ENCODE results near the gene VAV2. TPM values are rescaled to one million over a fixed set of nuclear protein-coding genes. Genes with fewer than 3 reads are reported as not detected.
"Not testable (repeated sequence)": the region's sequence is repeated elsewhere in the genome, so short reads cannot be mapped to it uniquely, and the experiment has no call there.

VAV2 gene
- total and polyA plus RNA-seq, 12 donors = 3.3 to 96.2 (median 31.2) TPM

GRCh38 chr9:133752739-133753446, 239.2 kb downstream of the VAV2 start:
- Histone ChIP-seq H3K9me3 (replicated peaks in 1 of 3) (no peaks in the 10 kb centered on the region), H3K36me3 (replicated peaks in 1 of 2) (no peaks in the 10 kb centered on the region), H3K27ac (no peak overlapping the region), H3K4me1 (replicated peaks in 1 of 2) (no peaks in the 10 kb centered on the region), H3K27me3 (no peaks in the 10 kb centered on the region), H3K4me3 (no peak overlapping the region)
- 67 to 85% (median 78%) methylated on average over 9 of the region's 9 CpGs for WGBS, 4 donors
- DNase-seq = peak in 1 of 7 donors; percentile 3
- TF ChIP-seq POLR2A (IDR thresholded peaks at IDR 0.05) (no peak), CTCF (IDR thresholded peaks at IDR 0.05) (no peak)
- intact Hi-C loops (cut with DNase I) = no loop called here

- TF ChIP-seq CTCF (IDR thresholded peaks at IDR 0.05) (no peak), POLR2A (IDR thresholded peaks at IDR 0.05) (no peak)
- no peaks in the 10 kb centered on the region for H3K9me3 ChIP-seq (replicated peaks in 1 of 3)
- no peak overlapping the region for H3K4me3 ChIP-seq
- no peak overlapping the region for H3K27ac ChIP-seq
- H3K27me3 ChIP-seq = no peaks in the 10 kb centered on the region
- WGBS, 4 donors = 85 to 90% (median 87%) methylated on average over 7 to 9 of the region's 9 CpGs
- intact Hi-C loops (cut with DNase I) = no loop called here
- no peaks in the 10 kb centered on the region for H3K36me3 ChIP-seq (replicated peaks in 1 of 2)
- peak in 5 of 7 donors; percentile 0 to 48 (median 10) for DNase-seq
- no peaks in the 10 kb centered on the region for H3K4me1 ChIP-seq (replicated peaks in 1 of 2)
Observed at GRCh38 chr9:133750982-133751649, 241.0 kb downstream of the VAV2 start.

- Histone ChIP-seq H3K9me3 (replicated peaks in 1 of 3) (no peaks in the 10 kb centered on the region), H3K4me1 (replicated peaks in 1 of 2) (no peaks in the 10 kb centered on the region), H3K27ac (no peak overlapping the region), H3K36me3 (replicated peaks in 1 of 2) (no peaks in the 10 kb centered on the region), H3K4me3 (no peak overlapping the region), H3K27me3 (no peaks in the 10 kb centered on the region)
- TF ChIP-seq POLR2A (IDR thresholded peaks at IDR 0.05) (no peak), CTCF (IDR thresholded peaks at IDR 0.05) (no peak)
- intact Hi-C loops (cut with DNase I) = no loop called here
- DNase-seq = no peak
Observed at GRCh38 chr9:133747309-133747708, 244.8 kb downstream of the VAV2 start.

GRCh38 chr9:133744528-133744927, 247.6 kb downstream of the VAV2 start:
- H3K27me3 ChIP-seq; H3K27ac ChIP-seq; intact Hi-C loops (cut with DNase I); H3K4me3 ChIP-seq; H3K36me3 ChIP-seq (replicated peaks in 1 of 2); H3K4me1 ChIP-seq (replicated peaks in 1 of 2); H3K9me3 ChIP-seq (replicated peaks in 1 of 3): not testable (repeated sequence)
- peak in 1 of 7 donors; percentile 14 for DNase-seq
- 87 to 93% (median 91%) methylated on average over 6 to 19 of the region's 31 CpGs for WGBS, 4 donors

Data from adrenal gland (tissue), 12 donors.